IMR-90 (cell line): Measurements from ENCODE around the gene ZNF695. TPM values are rescaled to one million over a fixed set of nuclear protein-coding genes. Genes with fewer than 3 reads are reported as not detected.

Experiments
- ATAC-seq: fragments of 200-7000 bp; cut with Tn5 transposase; 2 replicates; pipeline ENCODE4 v1.9.1; 2020; ENCODE audit warnings: low read depth, mild to moderate bottlenecking, moderate library complexity
- BruUV-seq: library from RNA; stranded (reverse); fragments of 400-500 nt; replicated peaks from 2 replicates; lab custom pipeline; 2021; lab: Mats Ljungman, UMichigan
- CTCF ChIA-PET: fragments of 300-600 bp; formaldehyde crosslinking; extraction: SDS; loops from one replicate; lab custom pipeline; 2021; ENCODE audit warnings: antibody characterized with exemption; lab: Yijun Ruan, JAX
- POLR2A ChIA-PET: fragments of 300-600 bp; sonication (Branson Sonifier 250); formaldehyde crosslinking; loops from one replicate; lab custom pipeline; 2022; ENCODE audit warnings: antibody characterized with exemption; ENCODE audit not compliant: unreplicated experiment; lab: Charles Lee
- DNase-seq: peaks from one replicate; pipeline ENCODE4 v3.0.0; 2013
- H2AFZ ChIP-seq: replicated peaks from 2 replicates; pipeline ENCODE3; 2013; ENCODE audit warnings: low read length, mild to moderate bottlenecking; ENCODE audit not compliant: poor library complexity
- H2AK5ac ChIP-seq: 2 replicates; pipeline ENCODE4 v1.6.1; 2013; ENCODE audit warnings: low read depth, low read length, inconsistent platforms
- H2AK9ac ChIP-seq: replicated peaks from 2 replicates; pipeline ENCODE3; 2013; ENCODE audit warnings: mild to moderate bottlenecking, low read depth, low read length, moderate library complexity; ENCODE audit not compliant: poor library complexity
- H2BK120ac ChIP-seq: 2 replicates; pipeline ENCODE4 v1.6.1; 2013; ENCODE audit warnings: low read depth, low read length, inconsistent platforms
- H2BK15ac ChIP-seq: 3 replicates; pipeline ENCODE4 v1.6.1; 2013; ENCODE audit warnings: low read depth, low read length, inconsistent platforms
- H2BK20ac ChIP-seq: 2 replicates; pipeline ENCODE4 v1.6.1; 2013; ENCODE audit warnings: low read depth, mild to moderate bottlenecking, inconsistent platforms, low read length, moderate library complexity
- H2BK5ac ChIP-seq: 2 replicates; pipeline ENCODE4 v1.6.1; 2013; ENCODE audit warnings: mild to moderate bottlenecking, low read depth, low read length, inconsistent platforms; ENCODE audit not compliant: poor library complexity, severe bottlenecking
- H3K14ac ChIP-seq: replicated peaks from 2 replicates; pipeline ENCODE4 v1.6.1; 2013; ENCODE audit warnings: low read depth, low read length, inconsistent platforms
- H3K18ac ChIP-seq: 2 replicates; pipeline ENCODE4 v1.6.1; 2013; ENCODE audit warnings: low read depth, low read length, control low read depth
- H3K23ac ChIP-seq: 2 replicates; pipeline ENCODE4 v1.6.1; 2013; ENCODE audit warnings: low read depth, low read length, inconsistent platforms
- H3K27ac ChIP-seq: 2 replicates; pipeline ENCODE4 v1.5.1; 2013; ENCODE audit warnings: mild to moderate bottlenecking, control low read depth, low read length; ENCODE audit not compliant: insufficient read depth
- H3K27me3 ChIP-seq: 2 replicates; pipeline ENCODE4 v1.6.1; 2013; ENCODE audit warnings: low read length; ENCODE audit not compliant: control insufficient read depth, insufficient read depth
- H3K36me3 ChIP-seq: 2 replicates; pipeline ENCODE4 v1.6.1; 2013; ENCODE audit warnings: low read length, mixed read lengths; ENCODE audit not compliant: control insufficient read depth, insufficient read depth
- H3K4ac ChIP-seq: 2 replicates; pipeline ENCODE4 v1.6.1; 2013; ENCODE audit warnings: low read depth, low read length, inconsistent platforms
- H3K4me1 ChIP-seq: 2 replicates; pipeline ENCODE4 v1.6.1; 2013; ENCODE audit warnings: low read length, mixed read lengths; ENCODE audit not compliant: control insufficient read depth, insufficient read depth
- H3K4me2 ChIP-seq: 2 replicates; pipeline ENCODE4 v1.6.1; 2013; ENCODE audit warnings: low read depth, mild to moderate bottlenecking, control low read depth, low read length, moderate library complexity
- H3K4me3 ChIP-seq: 2 replicates; pipeline ENCODE4 v1.5.1; 2013; ENCODE audit warnings: low read depth, mild to moderate bottlenecking, control low read depth, low read length, moderate library complexity; ENCODE audit not compliant: insufficient read depth
- H3K56ac ChIP-seq: 2 replicates; pipeline ENCODE4 v1.6.1; 2013; ENCODE audit warnings: low read length, inconsistent platforms; ENCODE audit not compliant: insufficient read depth; ENCODE audit errors: extremely low read depth
- H3K79me1 ChIP-seq, 2 experiments: 2 replicates each; pipeline ENCODE4 v1.6.1; 2013; ENCODE audit warnings: low read length in 2 of 2, inconsistent platforms in 1 of 2, low read depth in 1 of 2
- H3K9ac ChIP-seq: 2 replicates; pipeline ENCODE4 v1.6.1; 2013; ENCODE audit warnings: low read depth, low read length, control low read depth
- H3K9me1 ChIP-seq: 2 replicates; pipeline ENCODE4 v1.6.1; 2013; ENCODE audit warnings: low read length, inconsistent platforms; ENCODE audit not compliant: insufficient read depth
- H3K9me3 ChIP-seq: 2 replicates; pipeline ENCODE4 v1.6.1; 2013; ENCODE audit warnings: low read length; ENCODE audit not compliant: control insufficient read depth, insufficient read depth
- H4K20me1 ChIP-seq: 2 replicates; pipeline ENCODE4 v1.6.1; 2013; ENCODE audit warnings: low read length, inconsistent platforms; ENCODE audit not compliant: insufficient read depth
- H4K5ac ChIP-seq: 2 replicates; pipeline ENCODE4 v1.6.1; 2013; ENCODE audit warnings: mild to moderate bottlenecking, low read depth, low read length, control low read depth
- H4K8ac ChIP-seq, 2 experiments: 2 replicates each; pipeline ENCODE4 v1.6.1; 2013; ENCODE audit warnings: low read depth in 2 of 2, low read length in 2 of 2, control low read depth in 1 of 2, inconsistent platforms in 1 of 2
- H4K91ac ChIP-seq: 2 replicates; pipeline ENCODE4 v1.6.1; 2013; ENCODE audit warnings: low read depth, low read length, inconsistent platforms; ENCODE audit not compliant: insufficient read depth
- CEBPB ChIP-seq: IDR thresholded peaks from 2 replicates; pipeline ENCODE4 v1.6.1; 2012; ENCODE audit warnings: low read depth, low read length, improper control_type of control experiment
- FOS ChIP-seq: fragments of 150-350 bp; IDR thresholded peaks from 2 replicates; pipeline ENCODE4 v1.6.1; 2016; ENCODE audit warnings: low read depth, low read length
- NFE2L2 ChIP-seq: fragments of 150-350 bp; IDR thresholded peaks from 2 replicates; pipeline ENCODE4 v1.6.1; 2016; ENCODE audit warnings: low read depth, mild to moderate bottlenecking, low read length
- POLR2A ChIP-seq: IDR thresholded peaks from 2 replicates; pipeline ENCODE4 v1.6.1; 2012; ENCODE audit warnings: mild to moderate bottlenecking, low read depth, low read length
- RFX5 ChIP-seq: IDR thresholded peaks from 2 replicates; pipeline ENCODE4 v1.8.0; 2012; ENCODE audit warnings: low read depth, mild to moderate bottlenecking, low read length, moderate library complexity
- WGBS, 2 experiments: methylation state at CpG; one replicate each; pipeline versions ENCODE4 v1.1.5 to v1.1.7; 2013; ENCODE audit warnings: missing lambda C conversion rate in 2 of 2; ENCODE audit not compliant: insufficient read length in 1 of 2; ENCODE audit errors: extremely low coverage in 2 of 2; 5-methylcytosine and 5-hydroxymethylcytosine counted together
- dilution Hi-C: fragments of 300-500 bp; cut with HindIII; formaldehyde crosslinking; loops from one replicate; pipeline ENCODE4 v1.14.3; 2018; ENCODE audit warnings: low sequenced_read_pairs; ENCODE audit not compliant: unreplicated experiment
- in situ Hi-C: fragments of 300-500 bp; cut with MboI; formaldehyde crosslinking; loops from 3 replicates; pipeline ENCODE4 v1.14.3; 2019; ENCODE audit warnings: low sequenced_read_pairs, inconsistent platforms, mixed read lengths
- intact Hi-C: fragments of 100-400 bp; cut with micrococcal nuclease; formaldehyde crosslinking; loops from 2 replicates; pipeline ENCODE4 v1.10.0; 2022
- polyA plus RNA-seq, 3 experiments: library from polyadenylated mRNA; depleted of rRNA; stranded (reverse); fragments of >200 nt; gene quantifications; 2 replicates each; pipeline ENCODE4 v1.2.3, GENCODE V29; 2012; ENCODE audit warnings: low replicate concordance in 1 of 3
- total RNA-seq: library from RNA; depleted of rRNA; stranded (reverse); fragments of >200 nt; gene quantifications from 2 replicates; pipeline ENCODE4 v1.2.3, GENCODE V29; 2012
- TF ChIP-seq, protein P1 (sequence below): fragments of 150-350 bp; IDR thresholded peaks from 2 replicates; pipeline ENCODE4 v1.6.1; 2017; ENCODE audit warnings: mild to moderate bottlenecking, antibody characterized with exemption, low read length, low read depth

Gene ZNF695
- total and polyA plus RNA-seq, 2 of the 4 experiments (the other 2 are of a cell fraction): 0.54 to 0.75 TPM

DNA sequence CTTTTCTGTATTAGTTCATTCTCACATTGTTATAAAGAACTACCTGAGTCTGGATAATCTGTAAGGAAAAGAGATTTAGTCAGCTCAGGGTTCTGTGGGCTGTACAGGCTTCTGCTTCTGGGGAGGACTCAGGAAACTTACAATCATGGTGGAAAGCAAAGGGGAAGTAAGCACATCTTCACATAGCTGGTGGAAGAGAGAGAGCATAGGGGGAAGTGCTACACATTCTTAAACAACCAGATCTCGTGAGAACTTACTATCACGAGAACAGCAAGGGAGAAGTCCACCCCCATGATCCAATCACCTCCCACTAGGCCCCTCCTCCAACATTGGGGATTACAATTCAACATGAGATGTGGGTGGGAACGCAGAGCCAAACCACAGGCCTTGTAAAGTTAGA lies 38.2 kb downstream of the ZNF695 start:
- Histone ChIP-seq H3K14ac (no peak overlapping the region), H3K4ac (no peak overlapping the region), H4K5ac (no peak overlapping the region), H3K27ac (no peak overlapping the region), H3K4me2 (no peak overlapping the region), H2BK120ac (no peak overlapping the region), H2AK5ac (no peak overlapping the region), H2BK20ac (no peak overlapping the region), H3K56ac (no peak overlapping the region), H3K27me3 (no peaks in the 10 kb centered on the region), H3K23ac (no peak overlapping the region), H2AFZ (no peak overlapping the region), H3K4me1 (no peaks in the 10 kb centered on the region), H4K20me1 (no peaks in the 10 kb centered on the region), H2AK9ac (no peak overlapping the region), H2BK5ac (no peak overlapping the region), H4K8ac (no peak overlapping the region), H3K79me1 (no peaks in the 10 kb centered on the region), H3K9me3 (peaks cover 8% of the 10 kb centered on the region; the same call in 1 of the 2 replicates), H3K36me3 (no peaks in the 10 kb centered on the region), H3K4me3 (no peak overlapping the region), H3K9me1 (no peaks in the 10 kb centered on the region), H3K9ac (no peak overlapping the region), H3K18ac (no peak overlapping the region), H2BK15ac (no peak overlapping the region), H4K91ac (no peak overlapping the region)
- no TSS peak for BruUV-seq
- POLR2A ChIA-PET: no interaction called here
- CTCF ChIA-PET: no interaction called here
- dilution Hi-C loops: no loop called here
- in situ Hi-C loops: no loop called here
- DNase-seq (no peak), ATAC-seq (no peak)
- no CpG with 5 or more reads among the region's 3 CpGs for whole genome bisulfite sequencing, 2 experiments
- intact Hi-C loops: no loop called here
- no peak for TF ChIP-seq RFX5
- TF ChIP-seq, protein P1, sequence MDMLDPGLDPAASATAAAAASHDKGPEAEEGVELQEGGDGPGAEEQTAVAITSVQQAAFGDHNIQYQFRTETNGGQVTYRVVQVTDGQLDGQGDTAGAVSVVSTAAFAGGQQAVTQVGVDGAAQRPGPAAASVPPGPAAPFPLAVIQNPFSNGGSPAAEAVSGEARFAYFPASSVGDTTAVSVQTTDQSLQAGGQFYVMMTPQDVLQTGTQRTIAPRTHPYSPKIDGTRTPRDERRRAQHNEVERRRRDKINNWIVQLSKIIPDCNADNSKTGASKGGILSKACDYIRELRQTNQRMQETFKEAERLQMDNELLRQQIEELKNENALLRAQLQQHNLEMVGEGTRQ: no peak
- TF ChIP-seq POLR2A: no peak
- no peak for TF ChIP-seq FOS
- TF ChIP-seq CEBPB: no peak
- TF ChIP-seq NFE2L2: no peak
